RKO (cell line): ENCODE measurements around the gene MIA3.
"Not testable (repeated sequence)": the region's sequence is repeated elsewhere in the genome, so short reads cannot be mapped to it uniquely, and the experiment has no call there.

ENCODE experiments used
- DNase-seq: peaks from one replicate; pipeline ENCODE4 v3.0.0-alpha.2; 2016; ENCODE audit warnings: low spot score

The MIA3 gene

DNA sequence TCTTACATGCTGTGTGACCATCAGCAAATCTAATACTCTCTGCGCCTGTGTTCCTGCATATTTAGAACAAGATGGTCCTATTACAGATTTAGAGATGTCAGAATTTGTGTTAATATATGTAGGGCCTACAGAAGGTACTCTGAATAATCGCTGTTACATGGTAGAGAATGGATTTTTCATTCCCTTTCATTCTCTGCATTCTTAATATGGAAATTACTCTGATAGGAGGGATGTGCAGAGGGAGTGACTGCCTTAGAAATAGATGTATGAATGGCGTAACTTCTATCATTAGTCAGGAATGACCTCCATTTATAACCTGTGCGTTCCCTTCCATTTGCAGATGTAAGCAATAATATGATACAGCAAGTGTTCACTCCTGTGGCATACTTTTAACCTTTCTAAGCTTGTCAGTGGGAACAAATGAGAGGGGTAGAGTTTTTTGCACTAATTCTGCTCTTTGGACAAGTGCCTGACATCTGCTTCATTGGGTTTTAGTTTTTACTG is 45.6 kb downstream of the MIA3 start:
- DNase-seq, result no peak

DNA sequence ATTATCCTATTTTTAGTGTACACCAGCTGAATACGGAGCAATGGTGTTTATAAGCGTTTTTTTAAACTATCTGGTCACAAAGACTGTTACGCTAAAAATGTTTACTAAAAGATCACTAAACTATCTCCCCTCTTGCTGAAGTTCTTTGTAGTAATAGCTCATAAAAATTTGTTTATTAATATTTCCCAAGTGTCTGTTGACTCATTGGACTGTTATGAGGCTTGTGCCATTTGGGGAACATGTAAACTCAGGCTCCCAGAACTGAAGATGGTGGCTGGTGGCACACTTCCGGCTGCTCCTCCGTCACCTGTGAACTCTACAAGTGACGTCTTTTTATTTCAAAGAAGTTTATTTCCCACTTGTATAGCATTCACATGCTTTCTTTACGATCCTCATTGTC is 48.1 kb downstream of the MIA3 start:
- no peak for DNase-seq

DNA sequence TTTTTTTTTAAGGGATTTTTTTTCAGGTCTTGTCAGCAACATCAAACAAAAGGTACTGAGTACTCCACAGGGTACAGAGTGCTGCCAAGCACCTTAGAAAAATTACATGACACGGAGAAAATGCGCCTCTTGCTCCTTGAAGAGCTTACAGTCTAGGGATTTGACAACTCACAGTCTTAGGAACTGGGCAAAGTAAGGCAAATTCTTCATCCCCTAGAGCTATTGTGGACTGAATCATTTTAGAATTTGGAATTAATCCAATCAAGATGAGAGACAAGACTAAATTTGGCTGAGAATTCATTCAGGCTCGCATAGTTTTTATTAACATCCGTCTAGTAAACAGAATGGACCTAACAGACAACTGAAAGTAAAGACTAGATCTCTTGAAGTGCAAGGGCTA is 50.3 kb downstream of the MIA3 start:
- not testable (repeated sequence) for DNase-seq

DNA sequence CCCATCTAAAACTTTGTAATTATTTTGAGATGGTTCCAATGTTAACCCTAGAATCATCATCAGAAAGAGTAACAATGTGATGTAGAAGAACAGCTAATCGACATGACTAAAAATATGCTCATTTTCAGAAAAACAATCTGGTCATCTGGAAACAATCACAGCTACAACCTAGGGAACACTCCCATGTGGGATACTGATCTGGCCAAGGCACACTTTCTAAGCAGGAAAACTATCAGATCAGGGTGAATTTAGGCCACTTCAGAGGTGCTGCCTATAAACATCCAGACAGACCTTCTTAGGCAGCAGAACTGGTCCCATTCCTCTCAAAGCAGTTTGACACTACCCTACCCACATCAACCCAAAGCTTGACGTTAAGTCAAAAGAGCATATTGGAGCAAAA is 51.2 kb downstream of the MIA3 start:
- not testable (repeated sequence) for DNase-seq

DNA sequence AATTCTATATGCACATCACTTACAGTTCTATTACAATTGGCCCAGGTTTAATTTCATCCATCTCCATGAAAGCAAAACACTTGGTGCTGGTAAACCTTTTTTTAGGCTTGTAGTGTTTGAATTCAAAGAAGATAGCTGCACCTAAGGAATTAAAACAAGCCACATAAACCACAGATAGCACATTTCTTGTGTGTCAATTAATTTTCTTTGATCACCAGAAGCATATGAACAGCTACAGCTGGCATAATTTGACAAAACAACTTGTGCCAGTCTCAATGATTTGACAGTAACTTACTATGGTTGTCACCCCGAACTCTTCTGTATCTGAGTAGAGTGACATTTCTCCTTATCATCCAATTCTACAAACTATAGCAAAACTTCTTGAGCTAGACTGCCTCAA is 52.2 kb downstream of the MIA3 start:
- DNase-seq, result no peak

DNA sequence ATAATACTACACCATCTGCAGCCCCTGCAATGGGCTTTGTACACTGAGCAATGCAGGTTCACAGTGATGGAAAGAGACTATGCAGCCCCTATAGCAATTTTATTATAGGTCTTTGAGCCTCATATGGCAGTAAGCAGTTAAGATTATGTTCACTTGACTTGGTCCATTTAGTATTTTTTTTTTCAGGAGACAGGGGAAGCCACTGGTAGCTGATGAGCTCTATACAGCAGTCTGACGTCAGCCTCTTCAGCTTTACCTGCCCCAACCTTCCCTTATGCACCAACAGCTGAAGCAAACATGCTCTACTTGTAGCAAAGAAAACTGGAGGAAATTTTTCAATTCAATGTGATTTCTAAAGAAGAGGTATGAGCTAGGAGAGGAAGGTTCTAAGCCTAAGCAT is 62.2 kb downstream of the MIA3 start:
- no peak for DNase-seq

DNA sequence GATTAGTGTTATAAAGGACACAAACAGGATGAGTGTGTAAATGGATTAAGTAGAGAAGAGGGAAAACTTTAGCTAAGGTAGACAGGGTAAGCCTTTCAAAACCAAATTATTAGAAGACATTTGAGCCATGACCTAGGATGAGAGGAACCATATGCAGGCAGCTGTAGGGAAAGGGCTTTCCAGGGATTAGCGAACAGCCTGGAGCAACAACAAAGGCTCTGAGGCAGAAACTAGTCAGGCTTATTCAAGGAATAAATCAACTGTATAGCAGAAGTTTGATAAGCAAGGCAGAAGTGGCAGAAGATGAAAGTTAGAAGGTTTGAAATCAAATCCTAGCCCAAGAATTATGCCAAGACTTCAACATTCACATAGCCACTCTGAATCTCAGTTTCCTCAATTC is 73.1 kb downstream of the MIA3 start:
- no peak for DNase-seq

DNA sequence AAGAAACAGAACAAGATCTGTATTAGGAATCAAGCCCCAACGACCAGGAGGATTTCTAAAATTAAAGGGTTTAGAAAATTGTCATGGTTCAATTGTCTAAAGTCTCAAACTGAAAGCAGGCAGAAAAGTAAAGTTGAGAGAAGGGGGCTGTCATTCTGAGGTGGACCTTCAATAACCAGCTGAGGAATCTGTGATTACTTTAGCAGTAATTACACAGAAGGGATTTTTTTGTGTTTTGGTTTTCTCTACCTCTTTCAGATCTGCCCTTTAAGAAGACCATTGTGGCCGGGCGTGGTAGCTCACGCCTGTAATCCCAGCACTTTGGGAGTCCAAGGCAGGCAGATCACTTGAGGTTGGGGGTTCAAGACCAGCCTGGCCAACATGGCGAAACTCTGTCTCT is 77.0 kb downstream of the MIA3 start:
- DNase-seq, result no peak

DNA sequence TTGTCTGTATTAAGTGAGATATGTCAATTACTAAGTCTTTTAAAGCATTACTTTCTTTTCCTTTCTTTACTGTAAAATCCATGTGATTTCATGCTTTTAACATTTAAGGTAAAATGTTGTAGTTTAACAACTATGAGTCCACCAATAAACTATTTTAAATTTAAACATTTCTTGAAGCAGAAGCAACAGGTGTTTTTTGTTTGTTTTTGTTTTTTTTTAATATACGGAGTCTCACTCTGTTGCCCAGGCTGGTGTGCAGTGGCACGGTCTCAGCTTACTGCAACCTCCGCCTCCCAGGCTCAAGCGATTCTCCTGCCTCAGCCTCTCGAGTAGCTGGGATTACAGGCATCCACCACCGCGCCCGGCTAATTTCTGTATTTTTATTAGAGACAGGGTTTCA is 78.8 kb downstream of the MIA3 start:
- DNase-seq, result no peak

DNA sequence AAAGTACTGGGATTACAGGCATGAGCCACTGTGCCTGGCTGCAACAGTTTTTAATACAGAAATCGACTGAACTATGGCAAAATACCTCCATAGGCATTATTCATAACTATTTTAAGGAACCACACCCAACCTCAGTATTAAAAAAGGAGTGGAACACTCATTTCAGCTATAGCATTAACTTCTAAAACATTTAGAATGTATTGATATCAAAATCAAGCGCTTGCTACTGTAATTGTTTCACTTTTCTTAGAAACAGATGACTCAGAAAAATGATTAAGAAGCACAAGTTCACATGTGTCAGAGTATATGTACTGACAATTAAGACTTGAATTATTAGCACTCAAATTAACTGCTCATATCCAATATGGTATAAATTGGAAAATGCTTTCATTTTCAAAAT is 79.3 kb downstream of the MIA3 start:
- no peak for DNase-seq

DNA sequence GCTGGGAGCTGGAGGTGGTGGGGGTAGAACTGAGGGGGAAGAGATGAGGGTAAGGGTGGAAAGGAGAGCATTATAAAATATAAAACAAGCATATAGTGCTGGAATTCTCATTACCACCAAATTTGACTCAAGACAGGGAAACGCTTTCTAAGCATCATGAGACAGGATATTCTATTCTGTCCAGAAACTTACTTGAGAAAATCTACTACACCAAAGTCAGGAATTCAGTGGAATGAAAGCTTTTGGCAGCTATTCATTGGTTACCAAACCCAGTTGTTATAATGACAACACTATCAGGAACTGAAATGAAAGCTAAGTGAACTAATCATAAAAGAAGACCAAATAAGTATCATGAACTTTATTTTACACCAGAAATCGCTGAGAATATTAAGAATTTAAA is 79.9 kb downstream of the MIA3 start:
- no peak for DNase-seq

DNA sequence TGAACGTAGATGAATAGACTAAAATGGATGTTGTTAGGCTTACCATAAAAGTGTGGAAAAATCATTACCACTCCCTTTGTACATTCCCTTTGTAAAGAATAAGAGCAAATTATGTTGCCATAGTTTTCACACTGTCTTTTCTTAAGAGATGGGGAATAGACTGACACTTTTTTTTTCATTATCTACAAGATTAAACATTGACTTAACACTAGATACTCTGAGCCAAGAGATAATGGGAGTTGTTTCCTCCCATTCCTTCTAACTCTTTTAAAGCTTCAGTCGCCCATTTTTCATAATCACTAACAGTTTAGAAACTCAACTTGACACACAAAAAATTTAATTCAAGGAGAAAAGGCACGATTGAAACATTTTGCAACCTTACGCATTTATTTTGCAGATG is 84.3 kb downstream of the MIA3 start:
- no peak for DNase-seq

DNA sequence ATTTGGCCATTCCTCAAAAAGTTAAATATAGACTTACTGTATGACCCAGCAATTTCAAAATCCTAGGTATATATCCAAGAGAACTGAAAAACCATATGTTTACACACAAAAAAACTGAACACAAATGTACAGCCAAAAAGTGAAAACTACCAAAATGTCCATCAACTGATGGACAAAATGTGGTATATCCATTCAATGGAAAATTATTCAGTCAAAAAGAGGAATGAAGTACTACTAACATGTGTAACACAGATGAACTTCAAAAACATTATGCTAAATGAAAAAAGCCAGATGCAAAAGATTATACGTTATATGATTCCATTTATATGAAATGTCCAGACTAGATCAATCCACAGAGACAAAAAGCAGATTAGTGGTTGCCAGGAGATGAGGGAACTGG is 86.4 kb downstream of the MIA3 start:
- no peak for DNase-seq

DNA sequence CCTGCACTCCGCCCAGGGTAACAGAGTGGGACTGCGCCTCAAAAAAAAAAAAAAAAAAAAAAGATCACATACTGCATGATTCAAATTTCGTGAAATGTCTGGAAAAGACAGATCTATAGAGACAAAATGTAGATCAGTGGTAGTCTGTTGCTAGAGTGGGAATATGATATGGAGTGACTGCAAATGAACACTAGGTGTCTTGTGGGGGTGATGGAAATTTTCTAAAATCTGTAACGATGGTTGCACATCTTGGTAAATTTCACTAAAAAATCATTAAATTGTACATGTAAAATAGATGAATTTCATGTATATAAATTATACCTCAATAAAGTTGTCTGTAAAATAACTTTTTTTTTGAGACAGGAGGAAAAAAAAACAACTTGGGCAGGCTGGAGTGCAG is 88.9 kb downstream of the MIA3 start:
- no peak for DNase-seq

DNA sequence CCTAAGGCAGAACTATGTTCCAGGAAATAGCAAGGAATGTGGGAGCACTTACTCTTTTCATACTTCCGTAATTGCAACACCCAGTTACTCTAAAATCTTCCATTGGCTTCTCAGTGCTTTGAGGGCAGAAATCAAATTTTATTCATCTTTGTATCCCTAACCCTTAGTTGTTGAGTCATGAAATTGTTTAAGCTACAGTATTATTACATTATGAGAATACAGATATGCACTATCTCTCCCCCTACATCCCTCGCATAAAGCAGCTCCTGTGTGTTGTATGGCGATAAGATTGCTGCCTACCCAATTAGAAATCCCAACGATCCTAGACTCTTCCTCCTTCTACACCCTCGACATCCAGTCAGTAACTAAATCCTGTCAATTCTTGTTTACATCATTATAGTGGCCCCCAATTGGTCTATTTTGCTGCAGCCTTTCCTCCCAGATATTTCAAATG is 91.8 kb downstream of the MIA3 start:
- no peak for DNase-seq

DNA sequence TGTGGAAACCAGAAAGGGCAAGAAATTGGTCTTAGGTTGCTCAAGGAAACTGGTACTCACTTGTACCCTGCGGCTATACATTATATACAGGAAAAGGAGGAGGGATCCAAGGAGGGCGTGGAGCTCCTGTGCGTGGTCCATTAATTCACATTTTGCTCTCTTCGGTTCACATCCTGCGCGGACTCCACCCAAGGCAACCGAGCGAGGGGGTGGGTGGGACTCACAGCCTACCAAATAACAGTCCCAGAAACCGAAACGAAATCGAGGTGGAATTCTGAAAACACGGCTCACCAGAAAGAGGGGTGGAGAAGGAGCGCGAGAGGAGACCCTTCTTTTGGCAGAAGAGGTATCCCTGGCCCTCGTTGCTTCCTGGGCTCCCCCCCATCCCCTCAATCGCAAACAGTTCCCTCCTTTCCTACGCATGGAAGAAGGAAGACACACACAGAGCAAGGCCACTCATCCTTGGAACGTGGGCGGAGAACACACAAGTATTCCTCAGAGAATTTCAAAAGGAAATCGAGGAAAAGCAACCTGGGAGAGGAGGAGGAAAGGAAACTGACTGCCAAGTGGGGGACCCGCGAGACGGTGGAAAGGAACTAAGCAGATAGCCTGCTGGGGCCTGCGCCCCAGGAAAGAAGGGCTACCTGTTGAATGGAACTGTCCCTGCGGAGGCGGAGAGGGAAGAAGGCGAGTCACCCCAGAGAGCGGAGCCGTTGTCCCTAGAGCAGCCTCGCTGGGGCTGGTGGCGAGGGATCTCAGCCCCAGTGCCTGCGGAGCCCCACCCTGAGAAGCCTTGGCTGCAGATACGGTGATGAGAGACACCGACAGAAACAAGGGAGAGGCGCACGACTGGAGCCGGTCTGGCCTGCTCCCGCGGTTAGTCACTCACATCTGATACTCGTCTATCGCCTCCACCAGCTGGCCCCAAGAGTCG is 93.7 kb downstream of the MIA3 start:
- DNase-seq, result peak; percentile 82

DNA sequence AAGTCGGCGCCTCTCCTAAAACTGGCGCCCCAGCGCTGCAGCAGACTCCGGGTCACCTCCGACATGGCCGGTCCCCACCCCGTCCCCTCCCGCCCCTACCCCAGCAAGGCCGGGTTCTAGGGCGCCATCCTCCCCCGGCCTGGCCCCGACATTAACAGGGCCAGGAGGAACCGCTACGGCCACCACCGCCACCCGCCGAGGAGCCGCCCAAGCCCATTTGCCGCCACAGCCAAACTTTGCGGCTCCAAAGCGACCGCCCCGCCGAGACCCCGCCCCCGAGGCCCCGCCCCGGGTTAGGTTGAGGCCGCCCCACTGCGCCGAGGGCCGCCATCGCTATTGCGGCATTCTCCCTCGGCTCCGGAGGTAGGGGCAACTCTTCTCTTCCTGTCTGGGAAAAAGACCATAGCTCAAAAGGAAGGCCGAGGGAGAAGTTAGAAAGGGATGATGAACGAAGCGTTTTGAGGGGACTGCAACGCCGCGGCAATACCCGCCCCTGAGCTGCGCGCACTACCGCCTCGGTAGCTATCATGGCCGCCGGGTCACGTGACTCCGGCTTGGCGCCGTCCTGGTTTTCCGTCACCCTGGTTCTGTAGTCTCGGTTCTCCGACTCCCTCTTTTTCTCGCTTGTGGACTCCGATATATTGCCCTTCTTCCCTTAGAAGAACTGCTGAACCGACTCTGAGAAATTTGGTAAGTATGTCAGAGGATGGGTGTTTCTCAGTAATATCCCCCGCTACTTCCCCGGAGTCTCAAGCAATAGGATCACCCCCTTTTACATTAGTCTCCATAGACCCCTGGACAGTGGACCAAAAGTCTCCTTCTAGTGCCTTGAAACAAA is 94.6 kb downstream of the MIA3 start, which contains the start of the genes AIDA and BROX:
Gene AIDA, minus strand, starts transcription at position 239 of the 838 bp plus-strand sequence. Its CDS starts 174 bp downstream, at position 65.
Gene BROX, plus strand, starts transcription at position 312 of the 838 bp plus-strand sequence. CDS start 3,136 bp downstream, outside the sequence.
- peak; percentile 81 for DNase-seq

DNA sequence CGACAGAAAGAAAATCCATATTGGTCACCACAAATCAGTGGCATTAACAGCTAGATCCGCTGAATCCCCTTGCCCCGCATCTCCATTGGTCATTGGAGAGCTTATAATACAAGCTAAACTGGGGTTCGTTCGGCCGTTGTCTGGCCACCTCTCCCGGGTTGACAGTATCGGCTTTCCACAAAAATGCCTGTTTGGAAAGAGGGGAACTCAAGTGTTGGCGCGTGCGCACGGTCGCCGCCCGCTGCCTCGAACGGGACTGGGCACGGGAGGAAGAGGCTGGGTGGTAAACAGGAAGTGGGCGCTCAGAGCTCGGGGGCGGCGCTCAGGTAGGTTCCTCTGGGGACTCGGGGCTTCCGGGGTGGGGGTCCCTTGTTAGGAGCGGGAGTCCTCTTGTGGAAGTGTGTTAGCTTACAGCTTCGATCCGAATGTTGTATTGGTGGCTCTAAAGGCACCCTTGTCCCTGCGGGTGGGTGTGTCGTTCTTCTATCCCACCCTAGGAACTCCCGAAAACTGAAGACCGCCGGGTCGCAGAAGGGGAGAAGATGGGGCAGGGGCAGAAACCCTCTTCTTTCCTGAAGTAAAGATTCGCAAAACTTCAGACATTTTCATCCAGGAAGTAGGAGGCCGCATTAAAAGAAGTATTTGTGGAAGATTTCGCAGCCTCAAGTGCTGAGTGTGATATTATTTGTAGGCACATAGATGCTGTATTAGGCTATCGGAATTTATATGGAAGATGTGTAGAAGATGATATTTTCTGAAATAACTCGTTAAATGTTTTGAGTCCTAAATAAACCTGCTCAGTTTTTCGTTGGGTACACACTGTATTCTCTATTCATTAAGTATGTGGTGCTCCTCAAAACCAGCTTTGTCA is 95.4 kb downstream of the MIA3 start:
- DNase-seq, result peak; percentile 95

DNA sequence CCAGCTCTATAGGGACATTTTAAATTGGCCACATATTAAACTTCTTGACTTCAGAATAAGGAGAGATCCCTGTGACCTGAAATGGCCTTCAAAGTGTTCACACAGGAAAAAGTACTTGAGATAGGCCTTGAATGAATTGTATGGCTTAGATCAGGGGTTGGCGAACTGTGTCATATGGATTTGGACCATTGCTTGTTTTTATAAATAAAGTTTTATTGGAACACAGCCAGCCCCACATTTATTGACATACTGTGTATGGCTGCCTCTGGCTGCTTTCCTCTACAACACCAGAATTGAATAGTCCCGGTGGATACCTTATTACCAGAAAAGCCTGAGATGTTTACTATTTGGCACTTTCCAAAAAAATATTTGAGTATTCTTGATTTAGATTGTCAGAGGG is 98.5 kb downstream of the MIA3 start:
- DNase-seq, result no peak
